HG03432 (cell line): ENCODE data around the gene FAM151A.
"Not testable (repeated sequence)": the region's sequence is repeated elsewhere in the genome, so short reads cannot be mapped to it uniquely, and the experiment has no call there.

ENCODE experiments used
- ATAC-seq: cut with Tn5 transposase; IDR thresholded peaks from one replicate; pipeline ENCODE4 v1.9.1; 2021; ENCODE audit warnings: mild to moderate bottlenecking, moderate library complexity; ENCODE audit not compliant: unreplicated experiment

FAM151A gene

DNA sequence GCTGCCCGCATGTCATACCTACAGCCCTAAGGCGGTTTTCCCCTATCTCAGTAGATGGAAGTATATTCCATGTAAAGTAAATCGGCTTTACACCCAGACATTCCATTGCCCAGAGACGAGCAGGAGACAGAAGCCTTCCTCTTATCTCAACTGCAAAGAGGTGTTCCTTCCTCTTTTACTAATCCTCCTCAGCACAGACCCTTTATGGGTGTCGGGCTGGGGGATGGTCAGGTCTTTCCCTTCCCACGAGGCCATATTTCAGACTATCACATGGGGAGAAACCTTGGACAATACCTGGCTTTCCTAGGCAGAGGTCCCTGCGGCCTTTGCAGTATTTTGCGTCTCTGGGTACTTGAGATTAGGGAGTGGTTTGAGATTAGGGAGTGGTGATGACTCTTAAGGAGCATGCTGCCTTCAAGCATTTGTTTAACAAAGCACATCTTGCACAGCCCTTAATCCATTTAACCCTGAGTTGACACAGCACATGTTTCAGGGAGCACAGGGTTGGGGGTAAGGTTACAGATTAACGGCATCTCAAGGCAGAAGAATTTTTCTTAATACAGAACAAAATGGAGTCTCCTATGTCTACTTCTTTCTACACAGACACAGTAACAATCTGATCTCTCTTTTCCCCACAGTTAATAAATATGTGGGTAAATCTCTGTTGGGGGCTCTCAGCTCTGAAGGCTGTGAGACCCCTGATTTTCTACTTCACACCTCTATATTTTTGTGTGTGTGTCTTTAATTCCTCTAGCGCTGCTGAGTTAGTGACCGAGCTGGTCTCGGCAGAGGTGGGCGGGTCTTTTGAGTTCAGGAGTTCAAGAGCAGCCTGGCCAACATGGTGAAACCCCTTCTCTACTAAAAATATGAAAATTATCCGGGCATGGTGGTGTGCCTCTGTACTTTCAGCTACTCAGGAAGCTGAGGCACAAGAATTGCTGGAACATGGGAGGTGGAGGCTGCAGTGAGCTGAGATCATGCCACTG, 13.4 kb upstream of the FAM151A start:
- not testable (repeated sequence) for ATAC-seq

DNA sequence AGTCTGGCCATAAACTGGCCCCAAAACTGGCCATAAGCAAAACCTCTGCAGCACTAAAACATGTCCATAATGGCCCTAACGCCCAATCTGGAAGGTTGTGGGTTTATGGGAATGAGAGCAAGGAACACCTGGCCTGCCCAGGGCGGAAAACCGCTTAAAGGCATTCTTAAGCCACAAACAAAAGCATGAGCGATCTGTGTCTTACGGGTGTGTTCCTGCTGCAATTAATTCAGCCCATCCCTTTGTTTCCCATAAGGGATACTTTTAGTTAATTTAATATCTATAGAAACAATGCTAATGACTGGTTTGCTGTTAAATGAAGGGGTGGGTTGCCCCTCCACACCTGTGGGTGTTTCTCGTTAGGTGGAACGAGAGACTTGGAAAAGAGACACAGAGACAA, 12.5 kb upstream of the FAM151A start:
- not testable (repeated sequence) for ATAC-seq

DNA sequence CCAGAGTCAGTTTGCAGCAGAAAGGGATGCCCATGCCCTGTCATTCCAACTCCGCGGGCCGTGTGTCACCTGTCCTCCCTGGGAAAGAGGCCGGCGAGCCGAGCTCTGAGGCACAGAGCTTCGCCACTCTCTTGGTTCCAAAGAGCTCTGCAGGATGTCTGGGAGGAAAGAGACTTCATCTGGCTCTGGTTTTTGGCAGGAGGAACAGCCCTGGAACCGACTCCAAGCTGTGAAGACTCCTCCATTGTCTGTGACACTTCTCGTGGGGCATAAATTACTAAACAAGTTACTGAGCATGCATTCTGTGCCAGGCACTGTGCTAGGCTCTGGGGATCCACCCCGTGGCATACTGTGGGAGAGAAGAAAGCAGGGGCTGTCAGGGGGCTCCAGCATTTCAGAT, 3.9 kb upstream of the FAM151A start:
- ATAC-seq: no peak

DNA sequence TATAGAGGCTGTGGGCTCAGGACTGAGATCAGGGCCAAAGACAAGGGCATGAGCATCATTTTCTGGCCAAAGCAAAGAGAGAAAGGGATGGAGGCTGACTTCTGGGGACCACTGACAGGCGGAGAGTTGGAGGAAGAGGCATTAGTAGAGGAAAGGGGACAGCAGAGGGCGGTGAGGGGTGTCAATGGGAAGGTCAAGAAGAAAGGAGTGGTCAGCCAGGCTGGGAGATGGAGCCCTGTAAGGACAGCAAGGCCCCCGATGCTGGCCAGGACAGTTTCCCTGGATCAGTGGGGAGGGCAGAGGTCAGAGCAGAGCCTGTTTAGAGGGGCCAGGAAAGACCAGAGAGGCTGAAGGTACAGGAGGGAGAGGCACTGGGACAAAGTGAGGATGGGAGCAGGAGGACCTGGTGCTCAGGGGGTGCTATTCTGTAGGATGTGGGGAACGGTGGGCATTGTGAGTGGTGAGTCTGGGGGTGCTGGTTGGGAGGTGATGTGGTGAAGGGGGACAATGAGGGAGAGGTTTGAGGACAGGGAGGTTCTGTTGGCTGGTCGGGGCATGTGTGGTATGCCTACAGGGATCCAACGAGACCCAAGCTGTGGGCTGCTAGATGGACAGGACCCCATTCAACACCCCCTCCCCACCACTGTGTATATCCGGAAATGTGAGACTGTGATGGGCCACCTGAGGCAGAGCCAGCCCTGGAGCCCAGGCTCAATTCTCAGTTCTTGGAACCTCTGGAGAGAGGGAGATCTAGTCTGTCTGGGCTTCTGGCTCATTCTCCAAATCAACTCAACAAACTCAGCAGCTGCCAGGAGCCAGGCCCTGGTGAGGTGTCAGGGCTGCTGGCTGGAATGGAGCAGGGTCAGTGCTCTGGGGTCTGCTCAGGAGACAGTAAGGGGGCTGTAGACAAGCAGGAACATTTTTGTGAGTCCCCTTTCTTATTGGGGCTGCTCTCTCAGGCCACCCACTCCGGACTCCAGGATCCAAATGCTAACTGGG, 1.4 kb upstream of the FAM151A start:
- ATAC-seq: no peak

DNA sequence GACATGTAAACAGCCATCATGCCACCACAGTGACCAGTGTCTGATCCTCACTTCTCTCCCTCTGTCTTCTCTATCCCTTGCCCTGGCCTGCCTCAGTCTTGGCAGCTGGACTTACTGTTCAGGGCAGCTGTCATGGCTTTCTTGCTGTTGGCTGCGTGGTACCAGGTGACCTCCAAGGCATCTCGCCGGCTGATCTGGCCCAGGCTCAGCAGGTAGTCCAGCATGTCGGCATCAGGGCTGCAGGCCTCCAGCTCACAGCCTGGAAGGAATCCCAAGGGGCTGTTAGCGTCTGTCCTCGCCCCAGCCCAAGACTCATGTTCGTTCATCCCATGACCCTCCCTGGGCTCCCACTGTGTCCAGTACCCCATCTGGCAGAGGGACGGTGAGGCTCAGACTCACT, 3.6 kb downstream of the FAM151A start:
- ATAC-seq: no peak

DNA sequence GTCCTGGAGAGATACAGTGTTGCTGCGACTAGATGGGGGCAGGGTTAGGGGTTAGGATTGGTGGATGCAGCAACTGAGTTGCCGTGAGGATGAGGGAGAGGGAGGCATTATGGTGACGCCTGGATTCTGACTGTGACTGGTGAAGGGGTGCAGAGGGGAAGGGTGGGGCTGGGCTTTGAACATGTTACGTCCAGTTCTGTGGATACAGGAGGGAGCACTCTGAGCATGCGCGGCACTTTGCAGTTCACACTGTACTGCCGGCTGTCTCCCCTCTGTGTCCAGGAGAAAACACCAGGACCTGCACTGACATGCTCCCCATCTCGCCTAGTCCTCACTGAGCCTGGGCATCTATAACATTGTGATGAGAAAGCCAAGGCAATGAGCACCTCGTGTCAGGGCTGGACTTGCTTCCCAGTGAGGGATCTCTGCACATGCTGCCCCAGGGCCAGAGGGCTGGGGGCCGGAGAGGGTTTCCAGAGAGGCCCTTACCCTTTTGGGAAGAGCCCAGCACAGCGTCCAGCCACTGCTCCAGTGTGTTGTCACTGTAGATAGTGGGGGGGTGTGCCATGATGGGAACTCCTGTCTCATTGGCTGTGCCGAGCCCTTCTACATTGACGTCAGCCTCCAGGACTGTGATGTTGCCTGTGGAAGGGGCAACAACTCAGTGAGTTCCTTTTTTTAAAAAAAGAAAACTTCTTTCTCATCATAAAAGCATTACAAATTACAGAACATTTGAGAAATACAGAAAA, 7.6 kb downstream of the FAM151A start:
- ATAC-seq: no peak

DNA sequence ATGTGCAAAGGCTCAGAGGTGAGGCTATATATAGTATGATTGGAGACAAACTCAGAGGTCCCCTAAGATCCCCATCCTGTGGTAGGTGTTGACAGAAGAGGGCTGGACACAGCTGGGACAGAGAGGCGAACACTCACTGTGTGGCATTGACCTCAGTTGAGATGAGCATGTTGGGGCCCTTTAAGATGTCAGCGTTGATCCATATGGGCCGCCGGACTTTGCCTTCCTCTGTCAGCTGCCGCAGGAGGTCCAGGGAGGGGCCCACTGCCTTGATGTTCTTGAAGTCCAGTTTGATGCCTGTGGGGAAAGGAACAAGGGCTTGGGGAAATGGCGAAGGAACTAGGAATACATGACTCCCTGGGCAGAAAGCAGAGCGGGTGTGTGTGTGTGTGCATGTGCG, 8.8 kb downstream of the FAM151A start:
- no peak for ATAC-seq

DNA sequence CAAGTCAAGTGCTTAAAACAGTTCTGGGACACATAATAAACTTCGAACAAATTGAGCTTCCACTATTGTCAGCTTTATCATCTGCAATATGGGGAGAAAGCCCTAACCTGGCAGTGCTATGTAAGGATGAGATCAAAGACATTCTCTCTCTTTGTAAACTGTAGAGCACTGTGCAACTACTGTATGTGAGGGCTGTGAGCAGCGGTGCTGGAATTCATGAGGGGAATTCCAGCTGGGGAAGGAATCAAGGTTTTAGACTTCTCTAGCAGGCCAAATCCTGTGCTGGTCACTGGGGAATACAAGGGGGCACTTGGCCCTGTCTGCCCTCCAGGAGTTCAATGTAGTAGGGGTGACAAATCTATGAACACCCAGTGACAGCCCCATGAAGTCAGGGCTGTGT, 9.3 kb downstream of the FAM151A start:
- no peak for ATAC-seq

DNA sequence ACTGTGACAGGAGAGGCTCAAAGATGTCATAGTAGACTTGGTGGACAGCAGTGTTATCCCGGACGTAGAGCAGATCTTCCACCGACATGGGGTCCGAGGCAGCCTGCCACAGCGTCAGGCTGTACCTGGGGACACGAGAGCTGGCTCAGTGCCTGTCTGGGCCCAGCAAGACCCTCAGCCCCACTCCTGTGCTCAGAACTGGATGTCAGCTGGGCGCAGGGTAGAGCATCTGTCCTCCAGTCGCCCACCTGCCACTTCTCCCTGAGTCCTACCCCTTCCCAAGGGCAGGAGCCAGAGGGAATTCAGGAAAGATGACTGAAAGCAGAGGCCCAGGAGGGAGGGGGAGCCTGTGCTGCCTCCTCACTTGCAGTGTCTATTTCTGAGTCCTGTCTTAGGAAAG, 11.7 kb downstream of the FAM151A start:
- ATAC-seq: no peak

DNA sequence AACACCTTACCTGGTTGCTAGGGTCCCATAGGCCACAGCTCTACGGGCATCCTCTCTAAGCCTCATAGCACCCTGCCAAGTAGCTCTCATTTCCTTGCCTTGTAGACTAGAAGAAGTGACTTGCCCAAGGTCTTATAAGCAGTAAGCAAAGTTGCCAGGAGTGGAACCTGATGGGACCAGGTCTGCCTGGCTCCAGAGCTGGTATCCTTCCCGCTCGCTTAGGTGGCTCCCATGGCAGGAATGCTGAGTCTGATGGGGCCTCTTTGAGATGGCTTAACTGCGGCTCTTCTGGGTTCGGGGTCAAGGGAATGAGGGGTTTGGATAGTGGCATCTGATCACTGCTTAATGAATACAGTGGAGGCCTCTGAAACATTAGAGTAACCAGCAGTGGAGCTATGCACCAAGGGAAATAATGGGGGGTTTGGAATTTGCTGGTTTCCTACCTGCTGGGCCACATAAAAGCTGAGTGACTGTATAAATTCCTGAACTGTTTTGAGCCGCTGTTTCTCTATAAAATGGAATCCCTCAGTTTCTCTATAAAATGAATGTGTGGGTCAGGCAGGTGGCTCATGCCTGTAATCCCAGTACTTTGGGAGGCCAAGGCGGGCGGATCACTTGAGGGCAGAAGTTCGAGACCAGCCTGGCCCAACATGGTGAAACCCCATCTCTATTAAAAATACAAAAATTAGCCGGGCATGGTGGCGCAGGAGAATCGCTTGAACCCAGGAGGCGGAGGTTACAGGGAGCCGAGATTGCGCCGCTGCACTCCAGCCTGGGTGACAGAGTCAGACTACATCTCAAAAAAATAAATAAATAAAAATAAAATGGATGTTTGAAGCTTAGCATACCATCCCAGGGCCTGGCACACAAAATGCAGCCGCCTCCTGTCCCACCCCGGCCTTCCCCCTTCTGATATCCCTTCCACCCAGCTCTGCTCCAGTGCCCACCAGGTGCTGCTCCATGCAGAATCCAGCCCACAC, 12.4 kb downstream of the FAM151A start:
- ATAC-seq: no peak

DNA sequence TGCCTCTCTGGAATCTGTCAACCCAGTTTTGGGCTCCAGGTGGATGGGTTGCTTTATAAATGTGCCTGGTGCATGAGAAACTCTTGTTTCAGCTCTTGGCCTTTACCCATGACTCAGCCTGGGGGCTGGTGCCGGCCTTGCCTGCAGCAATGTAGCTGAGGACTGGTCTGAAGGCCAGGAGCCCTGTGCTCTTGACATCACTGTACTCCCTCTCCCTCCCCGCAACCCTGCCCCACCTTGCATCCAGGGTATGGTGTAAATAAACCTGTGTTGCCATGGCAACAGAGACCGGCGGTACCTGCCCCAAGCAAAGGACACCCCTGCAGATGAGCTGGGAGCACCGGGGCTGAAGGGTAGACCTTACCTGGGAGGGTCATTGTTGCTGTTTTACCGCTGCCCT, 13.3 kb downstream of the FAM151A start:
- ATAC-seq: no peak

DNA sequence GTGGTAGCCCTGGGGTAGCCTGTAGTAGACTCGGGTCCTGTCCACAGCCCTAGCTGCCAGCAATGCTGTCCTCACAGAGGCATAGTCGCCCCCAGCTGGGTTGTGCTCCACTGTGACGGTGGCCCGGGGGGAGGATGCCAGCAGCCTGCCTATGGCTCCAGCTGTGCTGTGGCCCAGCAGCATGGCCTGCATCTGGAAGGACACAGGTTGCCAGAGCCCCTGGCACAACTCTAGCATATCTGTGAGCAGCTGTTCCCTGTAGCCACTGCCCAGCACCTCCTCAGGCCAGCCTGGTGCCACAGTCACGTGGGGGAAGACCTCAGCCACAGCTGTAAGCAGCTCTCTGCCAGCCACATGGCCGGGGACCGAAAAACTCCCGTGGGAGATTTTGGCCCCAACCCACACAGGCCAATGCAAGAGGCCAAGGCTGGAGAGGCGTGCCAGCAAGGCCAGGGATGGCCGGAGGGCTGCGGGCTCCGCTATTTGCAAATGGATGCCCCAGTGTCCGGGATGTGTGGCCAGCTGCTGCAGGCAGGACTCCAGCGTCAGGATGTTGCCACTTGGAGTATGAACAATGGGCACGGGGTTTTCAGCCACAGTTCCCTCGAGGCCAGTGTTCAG, 13.9 kb downstream of the FAM151A start:
- no peak for ATAC-seq

DNA sequence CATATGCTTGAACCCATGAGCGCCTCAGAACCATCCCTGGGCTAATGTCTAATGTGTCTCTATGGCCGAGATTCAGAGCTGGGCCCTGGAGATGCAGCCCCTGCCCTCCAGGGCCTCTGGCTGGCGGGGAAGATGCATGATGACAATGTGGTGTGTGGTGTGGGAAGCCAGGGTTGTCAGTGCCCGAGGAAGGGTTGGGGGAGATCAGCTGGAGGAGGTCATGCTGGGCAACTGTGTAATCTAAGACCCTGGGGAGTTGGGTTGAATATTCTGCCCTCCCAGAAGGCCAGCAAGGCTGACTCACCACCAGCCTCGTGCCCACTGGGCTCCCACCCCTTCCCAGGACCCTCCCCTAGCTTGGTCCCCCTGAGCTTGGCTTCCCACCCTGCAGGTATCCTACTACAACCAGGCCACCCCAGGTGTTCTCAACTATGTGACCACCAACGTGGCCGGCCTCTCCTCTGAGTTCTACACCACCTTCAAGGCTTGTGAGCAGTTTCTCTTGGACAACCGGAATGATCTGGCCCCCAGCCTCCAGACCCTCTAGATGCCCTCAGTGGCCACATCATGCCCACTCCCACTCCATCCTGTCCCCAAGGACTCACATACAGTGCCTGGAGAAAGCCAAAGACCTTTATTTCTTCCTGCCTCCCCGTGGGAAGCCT, 14.6 kb downstream of the FAM151A start:
- ATAC-seq: no peak

DNA sequence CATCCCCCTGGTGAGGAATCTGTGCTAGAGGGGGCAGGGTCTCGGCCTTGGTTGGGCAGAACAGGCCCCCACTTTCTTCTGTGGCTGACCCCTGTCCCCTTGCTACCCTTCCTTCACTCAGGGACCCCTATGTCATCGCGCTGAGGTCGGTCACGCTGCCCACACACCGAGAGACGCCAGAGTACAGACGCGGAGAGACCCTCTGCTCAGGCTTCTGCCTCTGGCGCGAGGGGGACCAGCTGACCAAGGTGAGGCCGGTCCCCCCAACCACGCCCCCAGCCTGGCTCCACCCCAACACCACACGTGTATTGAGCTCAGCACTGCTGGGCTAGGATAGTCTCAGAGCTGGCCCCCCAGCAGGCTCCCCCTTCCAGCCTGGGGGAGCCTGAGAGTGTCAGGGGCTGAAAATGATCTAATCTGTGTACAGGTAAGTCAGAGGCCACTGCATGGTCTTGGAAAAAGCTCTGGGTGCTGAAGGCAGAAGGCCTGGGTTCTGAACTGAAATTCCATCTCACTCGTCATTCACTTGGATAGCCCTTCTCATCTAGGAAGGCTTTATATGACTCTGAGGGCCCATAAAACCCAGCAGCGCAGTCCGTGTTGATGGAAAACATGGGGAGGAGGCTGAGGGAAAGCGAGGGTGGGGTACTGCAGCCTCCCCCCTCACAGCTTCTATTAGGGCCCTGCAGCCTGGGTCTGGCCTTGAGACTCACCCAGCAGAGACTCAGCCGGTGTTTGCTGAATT, 15.3 kb downstream of the FAM151A start:
- ATAC-seq: no peak

DNA sequence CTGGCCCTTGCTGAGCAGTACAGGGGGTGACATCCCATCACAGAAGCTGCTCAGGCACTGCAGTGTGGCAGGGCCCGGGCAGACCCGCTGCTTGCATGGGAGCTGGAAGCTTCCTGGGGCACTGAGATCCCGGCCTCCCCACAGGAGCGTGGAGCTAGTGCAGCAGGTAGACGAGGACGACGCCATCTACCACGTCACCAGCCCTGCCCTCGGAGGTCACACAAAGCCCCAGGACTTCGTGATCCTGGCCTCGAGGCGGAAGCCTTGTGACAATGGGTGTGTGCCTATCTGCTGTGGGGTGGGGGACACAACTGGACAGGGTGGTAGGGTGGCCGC, 16.4 kb downstream of the FAM151A start:
- ATAC-seq: no peak

DNA sequence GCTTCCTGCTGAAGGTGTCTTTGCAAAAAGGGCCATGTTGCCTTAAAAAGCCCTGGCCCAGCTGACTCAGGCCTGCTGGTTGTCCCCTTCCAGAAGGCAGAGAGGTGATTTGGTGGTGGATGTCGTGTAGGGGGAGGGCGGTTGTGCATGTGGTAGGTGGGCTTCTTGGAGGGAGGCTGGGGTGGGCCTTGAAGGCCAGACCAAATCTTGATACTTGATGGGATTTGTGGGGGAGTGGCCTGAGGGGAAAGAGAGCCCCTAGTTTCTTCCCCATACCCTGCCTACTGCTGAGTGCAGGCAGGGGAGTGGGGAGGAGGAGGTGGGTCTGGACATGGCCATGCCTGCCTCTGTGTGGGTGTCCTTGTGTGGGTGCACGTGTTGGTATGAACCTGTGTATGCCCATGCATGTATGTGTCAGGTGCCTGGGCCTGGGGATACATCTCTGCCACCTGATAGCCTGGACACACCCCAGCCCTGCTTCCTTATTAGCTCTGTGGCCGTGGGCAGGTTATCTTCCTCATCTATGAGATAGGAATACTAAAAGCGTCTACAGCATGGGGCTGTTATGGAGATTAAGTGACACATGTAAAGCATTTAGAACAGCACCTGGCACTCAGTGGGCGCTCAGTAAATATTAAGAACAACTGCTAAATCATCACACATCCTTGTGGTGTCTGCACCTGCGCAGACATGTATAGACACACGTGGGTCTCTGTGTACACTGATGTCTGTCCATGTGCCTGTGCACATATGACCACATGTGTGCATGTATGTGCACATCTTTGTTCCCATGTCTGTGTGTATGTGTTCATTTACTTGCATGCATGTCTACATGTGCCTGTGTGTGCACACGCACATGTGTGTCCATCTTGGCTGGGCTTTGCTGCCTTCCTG, 17.0 kb downstream of the FAM151A start:
- no peak for ATAC-seq
